Stimulated activated effector memory CD8-positive, alpha-beta T cell treated with anti-CD3 and anti-CD28 coated beads, Interleukin-12 subunit alpha, Interleukin-12 subunit beta, amount 100 ng/mL, for 72 hours (primary cell): ENCODE results near the gene KLHL30.
A peak's percentile ranks its signal among the peaks of the same experiment; 100 is the strongest.

Source experiments
- ATAC-seq: fragments of 150-1000 bp; cut with Tn5 transposase; 2 replicates; pipeline ENCODE4 v1.10.0; 2021
- DNase-seq, 2 donors: peaks; one replicate each; pipeline ENCODE4 v3.0.0; 2021 to 2022; ENCODE audit warnings: low spot score in 2 of 2
- H3K27ac Mint-ChIP-seq: one replicate; pipeline ENCODE4 v1.8.0; 2022; ENCODE audit warnings: mild to moderate bottlenecking, mixed read lengths
- H3K36me3 Mint-ChIP-seq: one replicate; pipeline ENCODE4 v1.8.0; 2022; ENCODE audit warnings: mild to moderate bottlenecking, mixed read lengths
- H3K4me1 Mint-ChIP-seq: one replicate; pipeline ENCODE4 v1.8.0; 2022; ENCODE audit warnings: mixed read lengths
- H3K4me3 Mint-ChIP-seq: one replicate; pipeline ENCODE4 v1.8.0; 2022; ENCODE audit warnings: mild to moderate bottlenecking, mixed read lengths
- H3K9me3 Mint-ChIP-seq: one replicate; pipeline ENCODE4 v1.8.0; 2022; ENCODE audit warnings: mixed read lengths

The KLHL30 gene

GRCh38 chr2:238180554-238180953 is 42.1 kb downstream of the KLHL30 start:
- H3K4me3 Mint-ChIP-seq, result no peak overlapping the region
- peaks cover 100% of the 10 kb centered on the region for H3K36me3 Mint-ChIP-seq

GRCh38 chr2:238182362-238182761 is 43.9 kb downstream of the KLHL30 start:
- H3K36me3 Mint-ChIP-seq, result peaks cover 100% of the 10 kb centered on the region
- no peaks in the 10 kb centered on the region for H3K4me1 Mint-ChIP-seq
- ATAC-seq, result no peak
- no peaks in the 10 kb centered on the region for H3K9me3 Mint-ChIP-seq
- no peak overlapping the region for H3K4me3 Mint-ChIP-seq
- H3K27ac Mint-ChIP-seq, result no peak overlapping the region
- DNase-seq, result no peak

More at GRCh38 chr2:238180554-238180953, 42.1 kb downstream of the KLHL30 start:
- ATAC-seq (no peak), DNase-seq (no peak)
- no peaks in the 10 kb centered on the region for H3K4me1 Mint-ChIP-seq
- no peak overlapping the region for H3K27ac Mint-ChIP-seq
- no peaks in the 10 kb centered on the region for H3K9me3 Mint-ChIP-seq

- Mint-ChIP-seq H3K36me3 (peaks cover 100% of the 10 kb centered on the region), H3K27ac (peak overlapping the region; percentile 48), H3K9me3 (no peaks in the 10 kb centered on the region), H3K4me3 (no peak overlapping the region), H3K4me1 (no peaks in the 10 kb centered on the region)
- ATAC-seq (peak; percentile 40), DNase-seq (no peak)
These were observed 45.4 kb downstream of the KLHL30 start for GRCh38 chr2:238183821-238184220.

GRCh38 chr2:238187618-238188548 is 49.4 kb downstream of the KLHL30 start:
- peak overlapping the region; percentile 43 for H3K27ac Mint-ChIP-seq
- ATAC-seq, result no peak
- no peak for DNase-seq

GRCh38 chr2:238190445-238190844 is 52.0 kb downstream of the KLHL30 start:
- Mint-ChIP-seq H3K27ac (no peak overlapping the region), H3K9me3 (no peaks in the 10 kb centered on the region), H3K4me1 (peaks cover 1% of the 10 kb centered on the region), H3K36me3 (peaks cover 100% of the 10 kb centered on the region), H3K4me3 (no peak overlapping the region)
- DNase-seq, result no peak
- no peak for ATAC-seq

More at GRCh38 chr2:238187618-238188548, 49.4 kb downstream of the KLHL30 start:
- Mint-ChIP-seq H3K9me3 (no peaks in the 10 kb centered on the region), H3K36me3 (peaks cover 100% of the 10 kb centered on the region), H3K4me3 (no peak overlapping the region), H3K4me1 (no peaks in the 10 kb centered on the region)
